ENCODE measurements around the gene CR1.

- TF ChIP-seq, protein P1, sequence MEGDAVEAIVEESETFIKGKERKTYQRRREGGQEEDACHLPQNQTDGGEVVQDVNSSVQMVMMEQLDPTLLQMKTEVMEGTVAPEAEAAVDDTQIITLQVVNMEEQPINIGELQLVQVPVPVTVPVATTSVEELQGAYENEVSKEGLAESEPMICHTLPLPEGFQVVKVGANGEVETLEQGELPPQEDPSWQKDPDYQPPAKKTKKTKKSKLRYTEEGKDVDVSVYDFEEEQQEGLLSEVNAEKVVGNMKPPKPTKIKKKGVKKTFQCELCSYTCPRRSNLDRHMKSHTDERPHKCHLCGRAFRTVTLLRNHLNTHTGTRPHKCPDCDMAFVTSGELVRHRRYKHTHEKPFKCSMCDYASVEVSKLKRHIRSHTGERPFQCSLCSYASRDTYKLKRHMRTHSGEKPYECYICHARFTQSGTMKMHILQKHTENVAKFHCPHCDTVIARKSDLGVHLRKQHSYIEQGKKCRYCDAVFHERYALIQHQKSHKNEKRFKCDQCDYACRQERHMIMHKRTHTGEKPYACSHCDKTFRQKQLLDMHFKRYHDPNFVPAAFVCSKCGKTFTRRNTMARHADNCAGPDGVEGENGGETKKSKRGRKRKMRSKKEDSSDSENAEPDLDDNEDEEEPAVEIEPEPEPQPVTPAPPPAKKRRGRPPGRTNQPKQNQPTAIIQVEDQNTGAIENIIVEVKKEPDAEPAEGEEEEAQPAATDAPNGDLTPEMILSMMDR (IDR thresholded peaks at IDR 0.05), result no peak
- no peak for TF ChIP-seq POLR2AphosphoS5 (IDR thresholded peaks at IDR 0.05)
These were observed 131.5 kb downstream of the CR1 start for GRCh38 chr1:207627496-207627895.

Measured in transverse colon (tissue), 4 donors.